GM19467 (cell line): ENCODE results near the gene TSSC4.

ENCODE experiments used
- ATAC-seq: cut with Tn5 transposase; IDR thresholded peaks from one replicate; pipeline ENCODE4 v1.9.1; 2021; ENCODE audit warnings: mild to moderate bottlenecking, moderate library complexity; ENCODE audit not compliant: unreplicated experiment

TSSC4 gene

GRCh38 chr11:2415601-2416380 lies 15.2 kb downstream of the TSSC4 start:
- ATAC-seq, result no peak

- no peak for ATAC-seq
These were observed 16.2 kb downstream of the TSSC4 start for GRCh38 chr11:2416765-2417164.

GRCh38 chr11:2417856-2418692 lies 17.5 kb downstream of the TSSC4 start:
- no peak for ATAC-seq

- no peak for ATAC-seq
These were observed 18.3 kb downstream of the TSSC4 start for GRCh38 chr11:2418693-2419360.

- ATAC-seq, result no peak
These were observed 19.3 kb downstream of the TSSC4 start for GRCh38 chr11:2419638-2420501.

GRCh38 chr11:2420502-2421225 lies 20.1 kb downstream of the TSSC4 start:
- ATAC-seq, result no peak

- ATAC-seq, result no peak
These were observed 20.9 kb downstream of the TSSC4 start for GRCh38 chr11:2421226-2421994.

GRCh38 chr11:2421996-2422395 lies 21.4 kb downstream of the TSSC4 start:
- no peak for ATAC-seq

- ATAC-seq, result no peak
These were observed 22.1 kb downstream of the TSSC4 start for GRCh38 chr11:2422461-2423156.

- ATAC-seq, result no peak
These were observed 22.8 kb downstream of the TSSC4 start for GRCh38 chr11:2423157-2424025.

- no peak for ATAC-seq
These were observed 24.4 kb downstream of the TSSC4 start for GRCh38 chr11:2424811-2425495.

GRCh38 chr11:2425506-2425905 lies 25.0 kb downstream of the TSSC4 start:
- no peak for ATAC-seq

GRCh38 chr11:2426221-2426620 lies 25.7 kb downstream of the TSSC4 start:
- ATAC-seq, result no peak

GRCh38 chr11:2426826-2427521 lies 26.4 kb downstream of the TSSC4 start:
- no peak for ATAC-seq

- ATAC-seq, result no peak
These were observed 27.3 kb downstream of the TSSC4 start for GRCh38 chr11:2427721-2428321.

GRCh38 chr11:2428322-2428795 lies 27.8 kb downstream of the TSSC4 start:
- ATAC-seq, result no peak
